ENCODE results near the gene GALE.
A peak's percentile ranks its signal among the peaks of the same experiment; 100 is the strongest.

GALE gene

DNA sequence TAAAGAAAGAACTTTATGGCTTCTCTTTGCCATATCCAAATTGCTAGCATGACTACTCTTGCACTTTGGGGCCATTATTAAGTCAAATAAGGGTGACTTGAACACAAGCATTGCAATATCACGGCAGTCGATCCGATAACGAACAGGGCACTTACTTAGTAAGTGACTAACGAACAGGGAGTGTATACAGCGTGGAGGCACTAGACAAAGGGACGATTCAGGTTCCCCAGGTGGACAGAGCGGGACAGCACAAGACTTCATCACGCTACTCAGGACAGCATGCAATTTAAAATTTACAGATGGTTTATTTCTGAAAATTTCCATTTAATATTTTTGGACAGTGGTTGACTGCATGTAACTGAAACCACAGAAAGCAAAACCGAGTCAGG is 27.7 kb downstream of the GALE start:
- H3K4me2 ChIP-seq (ENCODE audit: low read length) = peak overlapping the region; percentile 80

DNA sequence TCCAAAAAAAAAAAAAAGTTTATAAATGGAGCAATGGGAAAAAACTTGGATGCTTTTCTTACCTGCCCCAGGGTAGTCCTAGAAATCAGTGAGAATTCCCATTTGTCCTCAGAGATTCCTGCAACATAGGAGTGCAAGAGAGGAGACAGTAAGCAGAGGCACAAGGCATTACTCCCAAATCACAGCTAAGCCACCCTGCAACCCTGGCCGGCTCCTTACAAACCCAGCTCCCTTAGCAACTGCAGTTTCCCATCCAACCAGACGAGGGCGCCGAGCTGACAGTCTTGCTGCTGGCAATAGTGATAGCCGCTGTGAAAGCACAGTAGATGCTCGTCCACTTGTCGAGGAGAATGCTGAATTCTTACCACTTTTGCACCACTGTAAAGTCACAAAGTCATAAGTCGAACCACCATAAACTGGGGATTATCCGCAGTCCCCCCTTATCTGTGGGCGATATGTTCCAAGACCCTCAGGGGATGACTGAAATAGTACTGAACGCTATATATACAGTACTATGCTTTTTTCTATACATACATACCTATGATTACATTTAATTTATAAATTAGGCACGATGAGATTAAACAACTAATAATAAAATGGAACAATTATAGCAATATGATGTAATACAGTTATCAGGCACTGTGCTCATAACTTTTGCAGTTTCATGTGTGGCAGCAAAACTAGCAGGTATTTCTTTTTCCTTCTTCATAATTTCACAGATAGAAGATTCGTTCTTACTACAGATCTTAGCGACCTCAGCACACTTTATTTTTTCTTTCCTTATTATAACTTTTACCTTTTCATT is 28.3 kb downstream of the GALE start:
- peaks cover 39% of the 10 kb centered on the region for H3K4me1 ChIP-seq (ENCODE audit: insufficient read depth, low read length, severe bottlenecking)
- peak overlapping the region; percentile 80 for H3K4me2 ChIP-seq (ENCODE audit: low read length)
- no peaks in the 10 kb centered on the region for H3K79me2 ChIP-seq (ENCODE audit: insufficient read depth, low read length)
- no peak overlapping the region for H2AFZ ChIP-seq (ENCODE audit: low read length)
- H3K9ac ChIP-seq (ENCODE audit: low read length) = peak overlapping the region; percentile 49
- 0 out of 2 replicates have a peak, but pooled peaks cover 4% of the 10 kb centered on the region for H3F3A ChIP-seq (ENCODE audit: insufficient read depth, low read length)
- no peaks in the 10 kb centered on the region for H3K27me3 ChIP-seq (ENCODE audit: insufficient read depth, low read length)
- peak overlapping the region; percentile 30 for H3K4me3 ChIP-seq (ENCODE audit: low read depth, low read length, poor library complexity, severe bottlenecking)
- peak overlapping the region; percentile 53 for H3K27ac ChIP-seq (ENCODE audit: low read depth, low read length, poor library complexity, severe bottlenecking)
- no peaks in the 10 kb centered on the region for H3K9me3 ChIP-seq (ENCODE audit: low read length)
- no peak for TF ChIP-seq EZH2 (IDR thresholded peaks at IDR 0.05; ENCODE audit: borderline replicate concordance, low read length)
- TF ChIP-seq, protein P1, sequence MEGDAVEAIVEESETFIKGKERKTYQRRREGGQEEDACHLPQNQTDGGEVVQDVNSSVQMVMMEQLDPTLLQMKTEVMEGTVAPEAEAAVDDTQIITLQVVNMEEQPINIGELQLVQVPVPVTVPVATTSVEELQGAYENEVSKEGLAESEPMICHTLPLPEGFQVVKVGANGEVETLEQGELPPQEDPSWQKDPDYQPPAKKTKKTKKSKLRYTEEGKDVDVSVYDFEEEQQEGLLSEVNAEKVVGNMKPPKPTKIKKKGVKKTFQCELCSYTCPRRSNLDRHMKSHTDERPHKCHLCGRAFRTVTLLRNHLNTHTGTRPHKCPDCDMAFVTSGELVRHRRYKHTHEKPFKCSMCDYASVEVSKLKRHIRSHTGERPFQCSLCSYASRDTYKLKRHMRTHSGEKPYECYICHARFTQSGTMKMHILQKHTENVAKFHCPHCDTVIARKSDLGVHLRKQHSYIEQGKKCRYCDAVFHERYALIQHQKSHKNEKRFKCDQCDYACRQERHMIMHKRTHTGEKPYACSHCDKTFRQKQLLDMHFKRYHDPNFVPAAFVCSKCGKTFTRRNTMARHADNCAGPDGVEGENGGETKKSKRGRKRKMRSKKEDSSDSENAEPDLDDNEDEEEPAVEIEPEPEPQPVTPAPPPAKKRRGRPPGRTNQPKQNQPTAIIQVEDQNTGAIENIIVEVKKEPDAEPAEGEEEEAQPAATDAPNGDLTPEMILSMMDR (IDR thresholded peaks at IDR 0.05; ENCODE audit: low read length) = peak; percentile 94
- H3K36me3 ChIP-seq (ENCODE audit: insufficient read depth, low read length) = peaks cover 20% of the 10 kb centered on the region; the same call in 1 of the 2 replicates
- no peaks in the 10 kb centered on the region for H4K20me1 ChIP-seq (ENCODE audit: insufficient read depth, low read length)
- no peaks in the 10 kb centered on the region for H3K9me2 ChIP-seq (ENCODE audit: low read depth, low read length)

More for the DNA sequence above, 27.7 kb downstream of the GALE start:
- TF ChIP-seq, protein P1 (IDR thresholded peaks at IDR 0.05; ENCODE audit: low read length) = no peak
- TF ChIP-seq EZH2 (IDR thresholded peaks at IDR 0.05; ENCODE audit: borderline replicate concordance, low read length) = no peak
- H3K27ac ChIP-seq (ENCODE audit: low read depth, low read length, poor library complexity, severe bottlenecking) = peak overlapping the region; percentile 53
- H3K9me2 ChIP-seq (ENCODE audit: low read depth, low read length) = no peaks in the 10 kb centered on the region
- no peak overlapping the region for H2AFZ ChIP-seq (ENCODE audit: low read length)
- peaks cover 44% of the 10 kb centered on the region for H3K4me1 ChIP-seq (ENCODE audit: insufficient read depth, low read length, severe bottlenecking)
- peaks cover 15% of the 10 kb centered on the region; the same call in 1 of the 2 replicates for H3K36me3 ChIP-seq (ENCODE audit: insufficient read depth, low read length)
- 0 out of 2 replicates have a peak, but pooled peaks cover 4% of the 10 kb centered on the region for H3F3A ChIP-seq (ENCODE audit: insufficient read depth, low read length)
- H3K9me3 ChIP-seq (ENCODE audit: low read length) = no peaks in the 10 kb centered on the region
- H3K4me3 ChIP-seq (ENCODE audit: low read depth, low read length, poor library complexity, severe bottlenecking) = peak overlapping the region; percentile 30
- H3K9ac ChIP-seq (ENCODE audit: low read length) = peak overlapping the region; percentile 49
- 0 out of 2 replicates have a peak, but pooled peaks cover 3% of the 10 kb centered on the region for H3K79me2 ChIP-seq (ENCODE audit: insufficient read depth, low read length)
- H3K27me3 ChIP-seq (ENCODE audit: insufficient read depth, low read length) = no peaks in the 10 kb centered on the region
- H4K20me1 ChIP-seq (ENCODE audit: insufficient read depth, low read length) = no peaks in the 10 kb centered on the region

- no peaks in the 10 kb centered on the region for H3K27me3 ChIP-seq (ENCODE audit: insufficient read depth, low read length)
- H3K9ac ChIP-seq (ENCODE audit: low read length) = no peak overlapping the region
- no peaks in the 10 kb centered on the region for H3K79me2 ChIP-seq (ENCODE audit: insufficient read depth, low read length)
- peaks cover 21% of the 10 kb centered on the region for H3K4me1 ChIP-seq (ENCODE audit: insufficient read depth, low read length, severe bottlenecking)
- no peaks in the 10 kb centered on the region for H3K9me2 ChIP-seq (ENCODE audit: low read depth, low read length)
- no peak overlapping the region for H3K4me3 ChIP-seq (ENCODE audit: low read depth, low read length, poor library complexity, severe bottlenecking)
- 0 out of 2 replicates have a peak, but pooled peaks cover 4% of the 10 kb centered on the region for H3F3A ChIP-seq (ENCODE audit: insufficient read depth, low read length)
- H3K27ac ChIP-seq (ENCODE audit: low read depth, low read length, poor library complexity, severe bottlenecking) = no peak overlapping the region
- H2AFZ ChIP-seq (ENCODE audit: low read length) = no peak overlapping the region
- peaks cover 37% of the 10 kb centered on the region for H3K36me3 ChIP-seq (ENCODE audit: insufficient read depth, low read length)
- H3K9me3 ChIP-seq (ENCODE audit: low read length) = no peaks in the 10 kb centered on the region
- no peak for TF ChIP-seq EZH2 (IDR thresholded peaks at IDR 0.05; ENCODE audit: borderline replicate concordance, low read length)
- TF ChIP-seq, protein P1 (IDR thresholded peaks at IDR 0.05; ENCODE audit: low read length) = no peak
- H4K20me1 ChIP-seq (ENCODE audit: insufficient read depth, low read length) = no peaks in the 10 kb centered on the region
- H3K4me2 ChIP-seq (ENCODE audit: low read length) = no peak overlapping the region
Observed at GRCh38 chr1:23768733-23769132, 31.8 kb downstream of the GALE start.

Measured in OCI-LY1 (cell line).